BJ (cell line): Measurements from ENCODE around the gene GRB10. TPM values are rescaled to one million over a fixed set of nuclear protein-coding genes. Genes with fewer than 3 reads are reported as not detected.

Experiments
- CTCF ChIA-PET: fragments of 350-600 bp; formaldehyde crosslinking; extraction: SDS; loops from one replicate; lab custom pipeline; 2021; ENCODE audit warnings: antibody characterized with exemption, inconsistent platforms; lab: Yijun Ruan, JAX
- POLR2A ChIA-PET: fragments of 300-600 bp; sonication (Branson Sonifier 250); formaldehyde crosslinking; extraction: SDS; loops from one replicate; lab custom pipeline; 2021; ENCODE audit warnings: antibody characterized with exemption; lab: Charles Lee
- DNase-seq: peaks from one replicate; pipeline ENCODE4 v3.0.0-alpha.2; 2011; ENCODE audit warnings: low read depth
- H3K27me3 ChIP-seq: 2 replicates; pipeline ENCODE4 v1.6.0; 2011; ENCODE audit warnings: low read length; ENCODE audit not compliant: control insufficient read depth, insufficient read depth
- H3K36me3 ChIP-seq: 2 replicates; pipeline ENCODE4 v1.5.1; 2011; ENCODE audit warnings: low read length; ENCODE audit not compliant: control insufficient read depth, insufficient read depth
- H3K4me3 ChIP-seq: 2 replicates; pipeline ENCODE4 v1.5.1; 2011; ENCODE audit warnings: low read depth, mild to moderate bottlenecking, control low read depth, low read length
- polyA plus RNA-seq: library from polyadenylated mRNA; depleted of rRNA; stranded (reverse); fragments of >200 nt; gene quantifications from 2 replicates; pipeline ENCODE4 v1.2.3, GENCODE V29; 2011
- TF ChIP-seq, protein P1 (sequence below): IDR thresholded peaks from 2 replicates; pipeline ENCODE4 v1.5.1; 2011; ENCODE audit warnings: low read depth, mild to moderate bottlenecking, control low read depth, inconsistent platforms, low read length, moderate library complexity; ENCODE audit not compliant: insufficient read depth

GRB10 gene
- polyA plus RNA-seq, 1 experiment, result 8.5 TPM

- Histone ChIP-seq H3K27me3 (peaks cover 9% of the 10 kb centered on the region), H3K36me3 (no peaks in the 10 kb centered on the region), H3K4me3 (no peak overlapping the region)
- ChIA-PET POLR2A (no interaction called here), CTCF (interaction anchor here (1.1 to 1.8 kb wide), 3 partner anchors 12 to 346 kb away, joined by 3 to 5 read pairs (median 4); partner anchors contain the start of gene GRB10)
- TF ChIP-seq, protein P1, sequence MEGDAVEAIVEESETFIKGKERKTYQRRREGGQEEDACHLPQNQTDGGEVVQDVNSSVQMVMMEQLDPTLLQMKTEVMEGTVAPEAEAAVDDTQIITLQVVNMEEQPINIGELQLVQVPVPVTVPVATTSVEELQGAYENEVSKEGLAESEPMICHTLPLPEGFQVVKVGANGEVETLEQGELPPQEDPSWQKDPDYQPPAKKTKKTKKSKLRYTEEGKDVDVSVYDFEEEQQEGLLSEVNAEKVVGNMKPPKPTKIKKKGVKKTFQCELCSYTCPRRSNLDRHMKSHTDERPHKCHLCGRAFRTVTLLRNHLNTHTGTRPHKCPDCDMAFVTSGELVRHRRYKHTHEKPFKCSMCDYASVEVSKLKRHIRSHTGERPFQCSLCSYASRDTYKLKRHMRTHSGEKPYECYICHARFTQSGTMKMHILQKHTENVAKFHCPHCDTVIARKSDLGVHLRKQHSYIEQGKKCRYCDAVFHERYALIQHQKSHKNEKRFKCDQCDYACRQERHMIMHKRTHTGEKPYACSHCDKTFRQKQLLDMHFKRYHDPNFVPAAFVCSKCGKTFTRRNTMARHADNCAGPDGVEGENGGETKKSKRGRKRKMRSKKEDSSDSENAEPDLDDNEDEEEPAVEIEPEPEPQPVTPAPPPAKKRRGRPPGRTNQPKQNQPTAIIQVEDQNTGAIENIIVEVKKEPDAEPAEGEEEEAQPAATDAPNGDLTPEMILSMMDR, result no peak
- no peak for DNase-seq
Measured at GRCh38 chr7:50795253-50795652, 12.6 kb upstream of the GRB10 start.

DNA sequence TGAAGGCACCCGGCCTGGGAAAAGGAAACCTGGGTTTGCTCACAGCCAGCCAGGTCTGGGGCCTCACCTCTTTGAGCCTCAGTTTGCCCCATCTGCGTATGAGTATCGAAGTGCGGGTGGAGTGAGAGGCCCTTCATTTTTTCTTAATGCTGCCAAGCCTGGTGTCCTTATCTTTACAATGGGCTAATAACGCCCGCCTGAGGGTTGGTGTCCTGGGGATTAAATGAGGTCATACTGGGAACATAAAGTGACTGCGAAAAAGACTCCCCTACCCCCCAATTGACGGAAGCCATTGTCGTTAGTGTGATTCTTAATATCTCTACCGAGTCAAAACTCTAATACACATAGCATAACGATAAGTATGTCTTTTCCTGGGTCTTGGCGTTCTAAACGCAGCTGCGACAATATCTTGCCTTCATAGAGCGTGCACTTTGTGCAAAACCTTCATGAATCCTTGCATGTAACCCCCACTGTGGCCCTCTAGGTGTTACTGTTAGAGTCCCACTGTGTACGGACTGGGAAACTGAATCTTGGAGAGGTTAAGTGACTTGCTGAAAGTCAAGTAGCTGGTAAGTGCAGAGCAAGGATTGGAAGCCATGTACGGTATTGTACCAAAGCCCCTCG lies 11.4 kb upstream of the GRB10 start:
- TF ChIP-seq, protein P1, result no peak
- POLR2A ChIA-PET, result no interaction called here
- Histone ChIP-seq H3K27me3 (peaks cover 6% of the 10 kb centered on the region), H3K4me3 (peak overlapping the region; percentile 49), H3K36me3 (no peaks in the 10 kb centered on the region)
- CTCF ChIA-PET, result interaction anchor here (1.1 to 1.8 kb wide), 3 partner anchors 11 to 347 kb away, joined by 3 to 5 read pairs (median 4); partner anchors contain the start of gene GRB10
- no peak for DNase-seq

GRCh38 chr7:50793120-50793946 lies 10.6 kb upstream of the GRB10 start:
- TF ChIP-seq, protein P1, result no peak
- ChIA-PET CTCF (no interaction called here), POLR2A (no interaction called here)
- Histone ChIP-seq H3K36me3 (no peaks in the 10 kb centered on the region), H3K4me3 (peak overlapping the region; percentile 76), H3K27me3 (peaks cover 6% of the 10 kb centered on the region)
- no peak for DNase-seq

GRCh38 chr7:50792342-50793119 lies 9.8 kb upstream of the GRB10 start:
- Histone ChIP-seq H3K27me3 (peaks cover 6% of the 10 kb centered on the region), H3K36me3 (0 out of 2 replicates have a peak, but pooled peaks cover 1% of the 10 kb centered on the region), H3K4me3 (peak overlapping the region; percentile 76)
- TF ChIP-seq, protein P1, result no peak
- ChIA-PET POLR2A (no interaction called here), CTCF (interaction anchor here (3.2 kb wide), 1 partner anchor 275 kb away, joined by 13 read pairs; no protein-coding TSS in a partner anchor)
- DNase-seq, result no peak
